Measurements from ENCODE around the gene ATAD3B.
"Not testable (repeated sequence)": the region's sequence is repeated elsewhere in the genome, so short reads cannot be mapped to it uniquely, and the experiment has no call there.

Gene ATAD3B

GRCh38 chr1:1482856-1483255 lies 11.3 kb downstream of the ATAD3B start:
- no peak for DNase-seq (ENCODE audit: low read depth)

- DNase-seq (ENCODE audit: low read depth), result no peak
Observed at GRCh38 chr1:1483714-1484113, 12.1 kb downstream of the ATAD3B start.

- DNase-seq (ENCODE audit: low read depth), result not testable (repeated sequence)
Observed at GRCh38 chr1:1484976-1485750, 13.6 kb downstream of the ATAD3B start.

- DNase-seq (ENCODE audit: low read depth), result not testable (repeated sequence)
Observed at GRCh38 chr1:1485755-1486317, 14.3 kb downstream of the ATAD3B start.

GRCh38 chr1:1487701-1488100 lies 16.1 kb downstream of the ATAD3B start:
- DNase-seq (ENCODE audit: low read depth), result no peak

- DNase-seq (ENCODE audit: low read depth), result no peak
Observed at GRCh38 chr1:1489231-1489630, 17.7 kb downstream of the ATAD3B start.

GRCh38 chr1:1489861-1490260 lies 18.3 kb downstream of the ATAD3B start:
- DNase-seq (ENCODE audit: low read depth), result no peak

GRCh38 chr1:1490633-1491230 lies 19.2 kb downstream of the ATAD3B start:
- no peak for DNase-seq (ENCODE audit: low read depth)

- no peak for DNase-seq (ENCODE audit: low read depth)
Observed at GRCh38 chr1:1491601-1492000, 20.0 kb downstream of the ATAD3B start.

GRCh38 chr1:1494311-1494710 lies 22.7 kb downstream of the ATAD3B start:
- DNase-seq (ENCODE audit: low read depth), result not testable (repeated sequence)

- DNase-seq (ENCODE audit: low read depth), result not testable (repeated sequence)
Observed at GRCh38 chr1:1495461-1495975, 24.0 kb downstream of the ATAD3B start.

- DNase-seq (ENCODE audit: low read depth), result peak; percentile 59
Observed at GRCh38 chr1:1504777-1505365, 33.3 kb downstream of the ATAD3B start.

GRCh38 chr1:1505366-1505798 lies 33.8 kb downstream of the ATAD3B start:
- peak; percentile 48 for DNase-seq (ENCODE audit: low read depth)

- DNase-seq (ENCODE audit: low read depth), result not testable (repeated sequence)
Observed at GRCh38 chr1:1505801-1506200, 34.2 kb downstream of the ATAD3B start.

- DNase-seq (ENCODE audit: low read depth), result no peak
Observed at GRCh38 chr1:1507305-1507704, 35.7 kb downstream of the ATAD3B start.

GRCh38 chr1:1508775-1509464 lies 37.4 kb downstream of the ATAD3B start:
- not testable (repeated sequence) for DNase-seq (ENCODE audit: low read depth)

GRCh38 chr1:1509465-1509850 lies 37.9 kb downstream of the ATAD3B start:
- not testable (repeated sequence) for DNase-seq (ENCODE audit: low read depth)

GRCh38 chr1:1510912-1511532 lies 39.5 kb downstream of the ATAD3B start:
- peak; percentile 8 for DNase-seq (ENCODE audit: low read depth)

GRCh38 chr1:1511533-1512285 lies 40.1 kb downstream of the ATAD3B start, which contains the start of gene ATAD3A:
Gene ATAD3A, plus strand, starts transcription at chr1:1512162. Its CDS starts 107 bp downstream, at chr1:1512269.
- peak; percentile 98 for DNase-seq (ENCODE audit: low read depth)

- not testable (repeated sequence) for DNase-seq (ENCODE audit: low read depth)
Observed at GRCh38 chr1:1512425-1512824, 40.9 kb downstream of the ATAD3B start.

- not testable (repeated sequence) for DNase-seq (ENCODE audit: low read depth)
Observed at GRCh38 chr1:1513675-1514074, 42.1 kb downstream of the ATAD3B start.

Measured in EH (cell line).